Trophoblast cell (in vitro differentiated cells and primary cell): ENCODE measurements around the gene HOXD3.

Source experiments
- DNase-seq, 2 donors: peaks; one replicate each; pipeline ENCODE4 v3.0.0-alpha.2; 2016
- H2AFZ ChIP-seq: 2 replicates; pipeline ENCODE4 v1.6.1; 2013; ENCODE audit warnings: low read length, moderate library complexity, mild to moderate bottlenecking; ENCODE audit not compliant: insufficient read depth, poor library complexity
- H2AK5ac ChIP-seq: 2 replicates; pipeline ENCODE4 v1.6.1; 2013; ENCODE audit warnings: mild to moderate bottlenecking, low read length
- H2BK120ac ChIP-seq: 2 replicates; pipeline ENCODE4 v1.6.1; 2013; ENCODE audit warnings: low read length, mild to moderate bottlenecking, moderate library complexity; ENCODE audit not compliant: insufficient read depth, poor library complexity
- H2BK12ac ChIP-seq: 2 replicates; pipeline ENCODE4 v1.6.1; 2013; ENCODE audit warnings: mild to moderate bottlenecking, low read length, moderate library complexity
- H2BK5ac ChIP-seq: 2 replicates; pipeline ENCODE4 v1.6.1; 2013; ENCODE audit warnings: low read length, low read depth, moderate library complexity, mild to moderate bottlenecking; ENCODE audit not compliant: poor library complexity
- H3K14ac ChIP-seq: 2 replicates; pipeline ENCODE4 v1.6.1; 2013; ENCODE audit warnings: mild to moderate bottlenecking, low read length
- H3K18ac ChIP-seq: 2 replicates; pipeline ENCODE4 v1.6.1; 2013; ENCODE audit warnings: mild to moderate bottlenecking, low read length
- H3K23ac ChIP-seq: 2 replicates; pipeline ENCODE4 v1.6.1; 2013; ENCODE audit warnings: low read length
- H3K27ac ChIP-seq: 2 replicates; pipeline ENCODE4 v1.5.1; 2013; ENCODE audit warnings: low read depth, mild to moderate bottlenecking, inconsistent platforms, low read length, moderate library complexity
- H3K27me3 ChIP-seq: 2 replicates; pipeline ENCODE4 v1.6.1; 2013; ENCODE audit warnings: inconsistent platforms, mild to moderate bottlenecking, low read length, moderate library complexity; ENCODE audit not compliant: insufficient read depth
- H3K36me3 ChIP-seq, 2 experiments: 1 replicate in 1 of 2; 2 replicates in 1 of 2; pipeline ENCODE4 v1.6.1; 2013; ENCODE audit warnings: low read length in 2 of 2, mild to moderate bottlenecking in 2 of 2, moderate library complexity in 1 of 2; ENCODE audit not compliant: insufficient read depth in 2 of 2, control insufficient read depth in 1 of 2
- H3K4ac ChIP-seq: 2 replicates; pipeline ENCODE4 v1.6.1; 2013; ENCODE audit warnings: low read depth, mild to moderate bottlenecking, low read length, moderate library complexity
- H3K4me1 ChIP-seq, 2 experiments: 1 replicate in 1 of 2; 2 replicates in 1 of 2; pipeline ENCODE4 v1.6.1; 2013; ENCODE audit warnings: low read length in 2 of 2, mild to moderate bottlenecking in 2 of 2, moderate library complexity in 1 of 2; ENCODE audit not compliant: insufficient read depth in 2 of 2, control insufficient read depth in 1 of 2
- H3K4me2 ChIP-seq: 2 replicates; pipeline ENCODE4 v1.6.1; 2013; ENCODE audit warnings: inconsistent platforms, mild to moderate bottlenecking, low read length, moderate library complexity
- H3K4me3 ChIP-seq: 2 replicates; pipeline ENCODE4 v1.5.1; 2013; ENCODE audit warnings: mild to moderate bottlenecking, low read depth, low read length, inconsistent platforms
- H3K79me1 ChIP-seq: one replicate; pipeline ENCODE4 v1.6.1; 2013; ENCODE audit warnings: low read length
- H3K79me2 ChIP-seq: 2 replicates; pipeline ENCODE4 v1.6.1; 2013; ENCODE audit warnings: low read length, mild to moderate bottlenecking; ENCODE audit not compliant: control insufficient read depth, insufficient read depth, poor library complexity
- H3K9ac ChIP-seq: 2 replicates; pipeline ENCODE4 v1.6.1; 2013; ENCODE audit warnings: mild to moderate bottlenecking, low read length
- H3K9me3 ChIP-seq: 2 replicates; pipeline ENCODE4 v1.6.1; 2013; ENCODE audit warnings: low read depth, mild to moderate bottlenecking, control low read depth, inconsistent platforms, low read length; ENCODE audit not compliant: insufficient read depth
- H4K12ac ChIP-seq: 2 replicates; pipeline ENCODE4 v1.6.1; 2013; ENCODE audit warnings: low read depth, mild to moderate bottlenecking, low read length, moderate library complexity
- H4K8ac ChIP-seq: 2 replicates; pipeline ENCODE4 v1.6.1; 2013; ENCODE audit warnings: low read depth, mild to moderate bottlenecking, low read length, moderate library complexity
- H4K91ac ChIP-seq: one replicate; pipeline ENCODE4 v1.6.1; 2013; ENCODE audit warnings: low read depth, mild to moderate bottlenecking, low read length, moderate library complexity
- WGBS: extraction: QIAGEN DNeasy Blood & Tissue Kit; methylation state at CpG from one replicate; pipeline ENCODE4 v1.1.7; 2013; ENCODE audit warnings: missing lambda C conversion rate; ENCODE audit not compliant: insufficient read length, insufficient coverage; ENCODE audit errors: extremely low coverage; 5-methylcytosine and 5-hydroxymethylcytosine counted together

The HOXD3 gene

DNA sequence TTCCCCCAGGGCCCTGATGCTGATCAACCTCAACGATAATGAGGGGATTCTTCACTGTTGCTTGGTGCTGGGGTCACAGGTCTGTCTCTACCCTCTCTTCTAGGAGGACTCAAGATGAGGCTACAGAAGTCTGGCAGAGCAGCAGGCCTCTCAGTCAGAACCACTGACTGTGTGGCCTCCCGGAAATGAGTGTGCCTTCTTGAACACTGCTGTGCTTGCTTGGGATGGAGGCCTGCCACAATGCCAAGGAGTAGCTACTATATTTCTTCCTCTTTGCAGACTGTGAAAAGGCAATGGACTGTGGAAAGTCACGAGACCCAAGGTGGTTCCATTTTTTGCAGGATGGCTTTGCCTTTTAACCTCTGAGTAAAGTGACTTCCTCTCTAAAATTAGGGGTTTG, 25.6 kb downstream of the HOXD3 start:
- Histone ChIP-seq H2BK5ac (no peak overlapping the region), H3K4me3 (no peak overlapping the region), H4K12ac (no peak overlapping the region), H3K9ac (no peak overlapping the region), H3K27me3 (peaks cover 52% of the 10 kb centered on the region), H2AK5ac (no peak overlapping the region), H3K4me2 (no peak overlapping the region), H3K9me3 (peaks cover 3% of the 10 kb centered on the region), H3K14ac (no peak overlapping the region), H2AFZ (no peak overlapping the region), H3K4ac (no peak overlapping the region), H3K27ac (no peak overlapping the region), H3K18ac (no peak overlapping the region), H2BK12ac (no peak overlapping the region), H3K79me2 (no peaks in the 10 kb centered on the region), H3K79me1 (no peaks in the 10 kb centered on the region), H4K8ac (no peak overlapping the region), H4K91ac (no peak overlapping the region), H2BK120ac (no peak overlapping the region), H3K4me1 (peaks cover 2 to 7% of the 10 kb centered on the region in 2 experiments), H3K23ac (no peak overlapping the region), H3K36me3 (no peaks in the 10 kb centered on the region)
- WGBS = no CpG with 5 or more reads among the region's 3 CpGs
- no peak for DNase-seq

DNA sequence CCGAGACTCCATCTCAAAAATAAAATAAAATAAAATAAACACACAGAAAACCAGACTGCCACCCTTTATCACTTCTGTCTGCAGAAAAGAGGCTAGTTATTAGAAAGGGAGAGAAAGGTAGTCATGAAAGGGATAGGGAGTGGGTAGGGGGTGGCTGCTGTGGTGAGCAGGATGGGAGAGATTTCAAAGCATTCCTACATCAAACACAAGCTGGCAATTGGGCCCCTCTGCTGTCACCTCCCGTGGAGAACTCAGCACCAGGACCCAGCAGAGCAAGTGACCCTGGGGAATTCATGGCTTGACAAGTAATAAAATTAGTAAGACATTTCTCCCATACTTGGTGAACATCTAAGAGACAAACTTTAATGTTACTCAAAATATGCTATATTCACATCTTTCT, 27.6 kb downstream of the HOXD3 start:
- no peak overlapping the region for H4K12ac ChIP-seq
- H3K79me2 ChIP-seq = no peaks in the 10 kb centered on the region

DNA sequence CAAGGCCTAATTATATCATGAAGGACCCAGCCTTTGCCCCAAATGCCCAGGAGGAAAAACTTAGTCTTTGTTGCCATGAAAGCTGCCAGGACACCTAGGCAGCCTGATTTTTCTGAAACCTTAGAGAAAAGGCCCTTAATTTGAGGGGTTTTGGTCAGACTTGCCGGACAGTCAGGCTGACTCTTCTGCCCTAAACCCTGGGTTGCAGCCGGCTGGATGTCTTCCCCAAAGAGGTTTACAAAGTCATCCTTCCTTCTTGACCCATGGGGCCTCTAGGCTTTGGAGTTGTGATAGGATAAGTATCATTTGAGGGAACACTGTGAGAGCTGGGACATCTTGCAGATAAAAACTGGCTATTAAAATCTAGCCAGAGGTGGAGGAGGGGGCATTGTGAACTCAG, 28.9 kb downstream of the HOXD3 start:
- WGBS = no CpG with 5 or more reads among the region's 2 CpGs
- Histone ChIP-seq H3K14ac (no peak overlapping the region), H3K9me3 (peaks cover 11% of the 10 kb centered on the region)

More for the DNA sequence above, 27.6 kb downstream of the HOXD3 start:
- Histone ChIP-seq H3K27me3 (peaks cover 54% of the 10 kb centered on the region), H2AFZ (no peak overlapping the region), H2BK5ac (no peak overlapping the region), H3K36me3 (no peaks in the 10 kb centered on the region), H2BK120ac (no peak overlapping the region), H3K4ac (no peak overlapping the region), H3K4me3 (no peak overlapping the region), H3K79me1 (no peaks in the 10 kb centered on the region), H3K9me3 (peaks cover 11% of the 10 kb centered on the region), H4K8ac (no peak overlapping the region), H3K9ac (no peak overlapping the region), H3K4me1 (peaks cover 9 to 10% of the 10 kb centered on the region in 2 experiments), H2BK12ac (no peak overlapping the region), H3K27ac (no peak overlapping the region), H4K91ac (no peak overlapping the region), H3K14ac (no peak overlapping the region), H3K18ac (no peak overlapping the region), H3K23ac (no peak overlapping the region), H3K4me2 (no peak overlapping the region), H2AK5ac (no peak overlapping the region)
- WGBS = no CpG with 5 or more reads among the region's 2 CpGs
- DNase-seq = no peak

DNA sequence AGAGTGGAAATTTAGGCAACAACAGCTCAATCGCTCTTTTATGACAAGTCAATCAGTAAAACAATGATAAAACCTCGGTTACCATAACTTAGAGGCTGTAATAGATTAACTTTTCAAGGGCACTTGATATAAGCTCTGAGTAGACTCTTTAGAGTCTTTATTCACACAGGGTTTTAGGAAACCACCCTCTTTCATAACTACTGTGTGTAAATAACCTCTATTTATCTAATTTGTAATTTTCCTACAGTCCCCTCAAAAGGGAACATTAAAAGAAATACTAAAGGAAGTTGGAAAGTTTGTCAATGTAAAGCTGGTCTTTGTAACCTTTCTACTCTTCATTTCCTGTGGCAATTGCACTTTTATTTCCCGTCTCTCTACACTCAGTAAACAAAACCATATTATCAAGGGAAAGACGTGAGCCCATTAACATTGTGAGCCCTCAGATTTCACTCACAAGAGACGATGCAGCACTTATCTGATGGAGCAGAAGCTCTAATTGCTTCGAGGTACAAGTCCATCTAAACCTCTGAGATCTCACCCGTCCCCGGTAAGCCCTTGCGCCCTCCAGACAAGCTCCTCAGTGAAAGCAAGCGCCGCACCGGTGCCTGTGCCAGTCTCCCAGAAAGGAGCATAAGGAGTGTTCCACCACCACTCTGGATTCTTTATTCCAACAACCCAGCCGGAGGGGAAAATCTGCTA, 30.2 kb downstream of the HOXD3 start:
- Histone ChIP-seq H3K79me2 (no peaks in the 10 kb centered on the region), H2BK120ac (no peak overlapping the region), H3K4ac (no peak overlapping the region), H2AFZ (no peak overlapping the region), H3K14ac (no peak overlapping the region), H3K79me1 (no peaks in the 10 kb centered on the region), H3K9me3 (peaks cover 11% of the 10 kb centered on the region), H3K9ac (no peak overlapping the region), H2BK5ac (no peak overlapping the region), H3K4me2 (no peak overlapping the region), H3K27me3 (peaks cover 57% of the 10 kb centered on the region), H4K12ac (no peak overlapping the region), H4K8ac (no peak overlapping the region), H2AK5ac (no peak overlapping the region), H2BK12ac (no peak overlapping the region), H3K4me1 (peaks cover 9 to 10% of the 10 kb centered on the region in 2 experiments), H4K91ac (no peak overlapping the region), H3K27ac (no peak overlapping the region), H3K18ac (no peak overlapping the region), H3K36me3 (no peaks in the 10 kb centered on the region), H3K4me3 (no peak overlapping the region), H3K23ac (no peak overlapping the region)
- WGBS = no CpG with 5 or more reads among the region's 13 CpGs
- no peak for DNase-seq

More for the DNA sequence above, 28.9 kb downstream of the HOXD3 start:
- no peak overlapping the region for H3K27ac ChIP-seq
- H4K8ac ChIP-seq = no peak overlapping the region
- H3K4ac ChIP-seq = no peak overlapping the region
- no peak overlapping the region for H2BK5ac ChIP-seq
- H3K9ac ChIP-seq = no peak overlapping the region
- H3K23ac ChIP-seq = no peak overlapping the region
- H2AK5ac ChIP-seq = no peak overlapping the region
- H4K91ac ChIP-seq = no peak overlapping the region
- no peak overlapping the region for H2AFZ ChIP-seq
- H3K79me2 ChIP-seq = no peaks in the 10 kb centered on the region
- H2BK12ac ChIP-seq = no peak overlapping the region
- no peaks in the 10 kb centered on the region for H3K36me3 ChIP-seq
- no peak overlapping the region for H3K4me3 ChIP-seq
- H3K27me3 ChIP-seq = peaks cover 55% of the 10 kb centered on the region
- H3K4me1 ChIP-seq = peaks cover 9 to 10% of the 10 kb centered on the region in 2 experiments
- DNase-seq = no peak
- H3K4me2 ChIP-seq = no peak overlapping the region
- H3K18ac ChIP-seq = no peak overlapping the region
- no peaks in the 10 kb centered on the region for H3K79me1 ChIP-seq
- no peak overlapping the region for H2BK120ac ChIP-seq
- no peak overlapping the region for H4K12ac ChIP-seq
